ENCODE data around the gene GPR6.

Gene GPR6

GRCh38 chr6:109978174-109979032 lies at the start of gene GPR6 (continued):
- TF ChIP-seq SP7 (tag by site-specific recombination; IDR thresholded peaks at IDR 0.05), result no peak; the same call in 1 of the 2 replicates
- no peak for TF ChIP-seq ZNF202 (tag by site-specific recombination; IDR thresholded peaks at IDR 0.05; ENCODE audit: borderline replicate concordance)
- TF ChIP-seq ZNF777 (tag by site-specific recombination; IDR thresholded peaks at IDR 0.05; ENCODE audit: borderline replicate concordance), result no peak
- TF ChIP-seq ZNF133 (tag by site-specific recombination; IDR thresholded peaks at IDR 0.05), result no peak
- no peak for TF ChIP-seq ZNF169 (tag by site-specific recombination; IDR thresholded peaks at IDR 0.05)
- TF ChIP-seq ZNF548 (tag by site-specific recombination; IDR thresholded peaks at IDR 0.05), result no peak
- peak; percentile 12; the same call in 1 of the 2 replicates for TF ChIP-seq ZNF561 (tag by site-specific recombination; IDR thresholded peaks at IDR 0.05; ENCODE audit: borderline replicate concordance)
- no peak for TF ChIP-seq ZNF514 (tag by site-specific recombination; IDR thresholded peaks at IDR 0.05)
- no peak for TF ChIP-seq ZNF792 (tag by site-specific recombination; IDR thresholded peaks at IDR 0.05)
- no peak for TF ChIP-seq KLF10 (tag by site-specific recombination; IDR thresholded peaks at IDR 0.05)
- TF ChIP-seq ZNF518A (tag by site-specific recombination; conservative IDR thresholded peaks at IDR 0.05; ENCODE audit: low read depth), result no peak
- no peak for TF ChIP-seq ZNF274 (IDR thresholded peaks at IDR 0.05; ENCODE audit: low read length)
- no peak for TF ChIP-seq ZNF274 (tag by site-specific recombination; IDR thresholded peaks at IDR 0.05; ENCODE audit: borderline replicate concordance)
- no peak for TF ChIP-seq ZNF449 (tag by site-specific recombination; IDR thresholded peaks at IDR 0.05)
- no peak for TF ChIP-seq ZNF510 (tag by site-specific recombination; IDR thresholded peaks at IDR 0.05; ENCODE audit: insufficient replicate concordance)
- no peak for TF ChIP-seq ZNF184 (tag by site-specific recombination; IDR thresholded peaks at IDR 0.05)
- TF ChIP-seq TSHZ1 (tag by site-specific recombination; IDR thresholded peaks at IDR 0.05; ENCODE audit: borderline replicate concordance), result 0 out of 2 replicates have a peak, but pooled peaks have one; percentile 20
- TF ChIP-seq ZNF677 (tag by site-specific recombination; IDR thresholded peaks at IDR 0.05), result no peak
- peak; percentile 11; the same call in 1 of the 2 replicates for TF ChIP-seq PATZ1 (tag by site-specific recombination; IDR thresholded peaks at IDR 0.05)
- no peak for TF ChIP-seq ZNF37A (tag by site-specific recombination; IDR thresholded peaks at IDR 0.05)
- TF ChIP-seq ZNF24 (tag by site-specific recombination; IDR thresholded peaks at IDR 0.05), result no peak
- TF ChIP-seq ZNF292 (tag by site-specific recombination; IDR thresholded peaks at IDR 0.05; ENCODE audit: borderline replicate concordance, low read depth), result no peak
- no peak for TF ChIP-seq BCL11B (tag by site-specific recombination; IDR thresholded peaks at IDR 0.05; ENCODE audit: low read depth)
- TF ChIP-seq HOXA7 (CRISPR knock-in tag; IDR thresholded peaks at IDR 0.05; ENCODE audit: borderline replicate concordance), result no peak
- no peak for TF ChIP-seq ZNF16 (tag by site-specific recombination; IDR thresholded peaks at IDR 0.05; ENCODE audit: low read depth)
- no peak for TF ChIP-seq ZNF19 (tag by site-specific recombination; IDR thresholded peaks at IDR 0.05; ENCODE audit: low read depth)
- TF ChIP-seq ZNF488 (tag by site-specific recombination; IDR thresholded peaks at IDR 0.05), result no peak
